ENCODE results near the gene VEPH1.

DNA sequence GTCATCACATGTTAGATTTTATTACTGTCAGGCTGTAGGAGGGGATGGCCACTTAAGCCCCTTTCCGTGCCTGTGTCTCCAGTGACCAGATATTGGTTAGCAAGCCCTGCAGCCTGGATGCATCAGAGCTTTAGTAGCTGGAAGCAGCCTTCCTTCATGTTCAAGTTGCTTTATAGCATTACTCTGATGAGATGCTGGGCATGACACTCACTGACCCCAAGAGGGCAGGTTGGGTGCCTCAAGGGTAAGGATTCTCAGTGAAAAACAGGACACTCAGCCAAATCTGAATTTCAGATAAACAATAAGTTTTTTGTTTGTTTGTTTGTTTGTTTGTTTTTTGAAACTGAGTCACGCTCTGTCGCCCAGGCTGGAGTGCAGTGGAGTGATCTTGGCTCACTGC, 135.0 kb downstream of the VEPH1 start:
- TF ChIP-seq SIN3A (IDR thresholded peaks at IDR 0.05; ENCODE audit: borderline replicate concordance, insufficient read depth, low read depth, low read length) (no peak), POLR2AphosphoS5 (IDR thresholded peaks at IDR 0.05; ENCODE audit: low read depth, low read length) (no peak)
- TF ChIP-seq, protein P1, sequence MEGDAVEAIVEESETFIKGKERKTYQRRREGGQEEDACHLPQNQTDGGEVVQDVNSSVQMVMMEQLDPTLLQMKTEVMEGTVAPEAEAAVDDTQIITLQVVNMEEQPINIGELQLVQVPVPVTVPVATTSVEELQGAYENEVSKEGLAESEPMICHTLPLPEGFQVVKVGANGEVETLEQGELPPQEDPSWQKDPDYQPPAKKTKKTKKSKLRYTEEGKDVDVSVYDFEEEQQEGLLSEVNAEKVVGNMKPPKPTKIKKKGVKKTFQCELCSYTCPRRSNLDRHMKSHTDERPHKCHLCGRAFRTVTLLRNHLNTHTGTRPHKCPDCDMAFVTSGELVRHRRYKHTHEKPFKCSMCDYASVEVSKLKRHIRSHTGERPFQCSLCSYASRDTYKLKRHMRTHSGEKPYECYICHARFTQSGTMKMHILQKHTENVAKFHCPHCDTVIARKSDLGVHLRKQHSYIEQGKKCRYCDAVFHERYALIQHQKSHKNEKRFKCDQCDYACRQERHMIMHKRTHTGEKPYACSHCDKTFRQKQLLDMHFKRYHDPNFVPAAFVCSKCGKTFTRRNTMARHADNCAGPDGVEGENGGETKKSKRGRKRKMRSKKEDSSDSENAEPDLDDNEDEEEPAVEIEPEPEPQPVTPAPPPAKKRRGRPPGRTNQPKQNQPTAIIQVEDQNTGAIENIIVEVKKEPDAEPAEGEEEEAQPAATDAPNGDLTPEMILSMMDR (IDR thresholded peaks at IDR 0.05), result no peak; the same call in 1 of the 2 replicates
- TF ChIP-seq, protein P2, sequence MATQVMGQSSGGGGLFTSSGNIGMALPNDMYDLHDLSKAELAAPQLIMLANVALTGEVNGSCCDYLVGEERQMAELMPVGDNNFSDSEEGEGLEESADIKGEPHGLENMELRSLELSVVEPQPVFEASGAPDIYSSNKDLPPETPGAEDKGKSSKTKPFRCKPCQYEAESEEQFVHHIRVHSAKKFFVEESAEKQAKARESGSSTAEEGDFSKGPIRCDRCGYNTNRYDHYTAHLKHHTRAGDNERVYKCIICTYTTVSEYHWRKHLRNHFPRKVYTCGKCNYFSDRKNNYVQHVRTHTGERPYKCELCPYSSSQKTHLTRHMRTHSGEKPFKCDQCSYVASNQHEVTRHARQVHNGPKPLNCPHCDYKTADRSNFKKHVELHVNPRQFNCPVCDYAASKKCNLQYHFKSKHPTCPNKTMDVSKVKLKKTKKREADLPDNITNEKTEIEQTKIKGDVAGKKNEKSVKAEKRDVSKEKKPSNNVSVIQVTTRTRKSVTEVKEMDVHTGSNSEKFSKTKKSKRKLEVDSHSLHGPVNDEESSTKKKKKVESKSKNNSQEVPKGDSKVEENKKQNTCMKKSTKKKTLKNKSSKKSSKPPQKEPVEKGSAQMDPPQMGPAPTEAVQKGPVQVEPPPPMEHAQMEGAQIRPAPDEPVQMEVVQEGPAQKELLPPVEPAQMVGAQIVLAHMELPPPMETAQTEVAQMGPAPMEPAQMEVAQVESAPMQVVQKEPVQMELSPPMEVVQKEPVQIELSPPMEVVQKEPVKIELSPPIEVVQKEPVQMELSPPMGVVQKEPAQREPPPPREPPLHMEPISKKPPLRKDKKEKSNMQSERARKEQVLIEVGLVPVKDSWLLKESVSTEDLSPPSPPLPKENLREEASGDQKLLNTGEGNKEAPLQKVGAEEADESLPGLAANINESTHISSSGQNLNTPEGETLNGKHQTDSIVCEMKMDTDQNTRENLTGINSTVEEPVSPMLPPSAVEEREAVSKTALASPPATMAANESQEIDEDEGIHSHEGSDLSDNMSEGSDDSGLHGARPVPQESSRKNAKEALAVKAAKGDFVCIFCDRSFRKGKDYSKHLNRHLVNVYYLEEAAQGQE (IDR thresholded peaks at IDR 0.05; ENCODE audit: insufficient read depth in 1 of 2, low read depth in 2 of 2, low read length in 1 of 2), result no peak
